Skeletal muscle satellite cell (primary cell): ENCODE measurements around the gene HENMT1.
"Not testable (repeated sequence)": the region's sequence is repeated elsewhere in the genome, so short reads cannot be mapped to it uniquely, and the experiment has no call there.

Experiments used
- H3K27me3 ChIP-seq: 2 replicates; pipeline ENCODE4 v1.7.0; 2013; ENCODE audit warnings: low read length; ENCODE audit not compliant: control insufficient read depth, insufficient read depth
- H3K36me3 ChIP-seq: 2 replicates; pipeline ENCODE4 v1.7.0; 2013; ENCODE audit warnings: mild to moderate bottlenecking, control low read depth, low read length; ENCODE audit not compliant: insufficient read depth
- H3K4me1 ChIP-seq: 2 replicates; pipeline ENCODE4 v1.7.0; 2013; ENCODE audit warnings: low read length; ENCODE audit not compliant: control insufficient read depth, insufficient read depth
- H3K4me2 ChIP-seq: 2 replicates; pipeline ENCODE4 v1.7.0; 2013; ENCODE audit warnings: mild to moderate bottlenecking, low read length
- H3K4me3 ChIP-seq: 2 replicates; pipeline ENCODE4 v1.7.0; 2013; ENCODE audit warnings: low read length
- H3K9ac ChIP-seq: 2 replicates; pipeline ENCODE4 v1.7.0; 2013; ENCODE audit warnings: mild to moderate bottlenecking, low read depth, low read length, moderate library complexity
- H3K9me3 ChIP-seq: replicated peaks from 2 replicates; pipeline ENCODE4 v1.7.0; 2013; ENCODE audit warnings: mild to moderate bottlenecking, control low read depth, low read length

Gene HENMT1

GRCh38 chr1:108668777-108669176, 7.9 kb upstream of the HENMT1 start:
- H3K4me2 ChIP-seq = no peak overlapping the region
- no peak overlapping the region for H3K9ac ChIP-seq
- no peak overlapping the region for H3K4me3 ChIP-seq
- H3K4me1 ChIP-seq = no peaks in the 10 kb centered on the region
- peaks cover 8% of the 10 kb centered on the region for H3K27me3 ChIP-seq
- no peaks in the 10 kb centered on the region for H3K36me3 ChIP-seq
- H3K9me3 ChIP-seq = no peaks in the 10 kb centered on the region

DNA sequence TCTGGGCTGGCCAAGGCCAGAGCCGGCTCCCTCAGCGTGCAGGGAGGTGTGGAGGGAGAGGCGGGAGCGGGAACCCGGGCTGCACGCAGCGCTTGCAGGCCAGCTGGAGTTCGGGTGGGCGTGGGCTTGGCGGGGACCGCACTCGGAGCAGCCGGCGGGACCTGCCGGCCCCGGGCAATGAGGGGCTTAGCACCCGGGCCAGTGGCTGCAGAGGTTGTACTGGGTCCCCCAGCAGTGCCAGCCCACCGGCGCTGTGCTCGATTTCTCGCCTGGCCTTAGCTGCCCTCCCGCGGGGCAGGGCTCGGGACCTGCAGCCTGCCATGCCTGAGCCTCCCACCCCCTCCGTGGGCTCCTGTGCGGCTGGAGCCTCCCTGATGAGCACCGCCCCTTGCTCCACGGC, 6.5 kb upstream of the HENMT1 start:
- H3K4me1 ChIP-seq, H3K9ac ChIP-seq, H3K4me2 ChIP-seq, H3K4me3 ChIP-seq, H3K9me3 ChIP-seq, H3K36me3 ChIP-seq, H3K27me3 ChIP-seq: not testable (repeated sequence)

DNA sequence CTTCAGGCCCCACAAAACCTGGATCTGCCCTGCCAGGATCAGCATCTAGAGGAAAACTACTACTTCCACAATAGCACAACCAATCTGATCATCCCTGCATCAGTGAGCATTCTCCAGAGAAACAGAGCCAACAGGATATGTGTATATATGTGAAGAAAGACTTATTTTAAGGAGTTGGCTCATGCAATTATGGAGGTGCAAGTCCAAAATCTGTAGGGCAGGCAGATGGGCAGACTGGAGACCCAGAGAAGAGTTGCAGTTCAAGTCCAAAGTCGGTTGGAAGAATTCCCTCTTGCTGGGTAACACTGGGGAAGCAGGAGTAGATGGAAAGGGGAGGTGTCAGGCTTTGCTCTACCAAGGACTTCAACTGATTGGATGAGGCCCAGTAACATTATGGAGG, 4.9 kb upstream of the HENMT1 start:
- H3K27me3 ChIP-seq = no peaks in the 10 kb centered on the region
- H3K4me1 ChIP-seq = peaks cover 9% of the 10 kb centered on the region
- H3K9me3 ChIP-seq = no peaks in the 10 kb centered on the region
- no peak overlapping the region for H3K9ac ChIP-seq
- H3K4me2 ChIP-seq = no peak overlapping the region
- H3K4me3 ChIP-seq = no peak overlapping the region
- no peaks in the 10 kb centered on the region for H3K36me3 ChIP-seq

DNA sequence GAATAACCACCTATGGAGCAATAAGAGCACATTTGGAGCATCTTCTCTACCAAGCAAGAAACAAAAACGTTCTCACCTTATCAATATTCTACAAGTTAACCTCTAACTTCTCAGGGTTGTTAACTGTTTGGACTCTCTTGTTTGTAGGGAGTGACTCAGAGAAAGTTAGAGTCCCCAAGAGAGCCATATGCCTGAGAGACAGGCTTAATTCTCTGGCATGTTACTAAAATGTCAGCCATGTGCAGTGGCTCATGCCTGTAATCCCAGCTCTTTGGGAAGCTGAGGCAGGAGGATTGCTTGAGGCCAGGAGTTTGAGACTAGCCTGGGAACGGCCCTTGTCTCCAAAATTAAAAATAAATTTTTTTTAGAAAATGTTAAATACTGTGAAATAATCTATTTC, 4.2 kb upstream of the HENMT1 start:
- Histone ChIP-seq H3K4me3 (no peak overlapping the region), H3K36me3 (no peaks in the 10 kb centered on the region), H3K9me3 (no peaks in the 10 kb centered on the region), H3K4me2 (no peak overlapping the region), H3K27me3 (no peaks in the 10 kb centered on the region), H3K4me1 (peaks cover 9% of the 10 kb centered on the region), H3K9ac (no peak overlapping the region)

DNA sequence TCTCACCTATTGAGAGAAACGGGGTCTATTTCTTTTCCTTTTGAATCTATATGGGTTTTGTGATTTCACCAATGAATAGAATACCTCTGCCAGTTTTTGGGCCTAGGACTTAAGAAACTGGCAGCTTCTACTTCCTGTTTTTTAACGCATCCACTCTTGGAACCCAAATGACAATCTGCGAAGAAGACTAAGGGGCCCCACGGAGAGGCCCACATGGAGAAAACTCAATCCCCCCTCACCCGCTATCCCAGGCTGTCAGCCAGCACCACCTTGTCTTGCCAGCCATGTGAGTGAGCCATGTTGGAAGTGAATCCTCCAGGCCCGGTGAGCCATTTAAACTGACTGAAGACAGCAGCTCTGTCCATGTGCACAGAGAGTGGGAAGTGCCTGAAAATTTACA, 3.6 kb upstream of the HENMT1 start:
- Histone ChIP-seq H3K27me3 (no peaks in the 10 kb centered on the region), H3K36me3 (no peaks in the 10 kb centered on the region), H3K9me3 (no peaks in the 10 kb centered on the region), H3K4me1 (peaks cover 9% of the 10 kb centered on the region), H3K9ac (no peak overlapping the region), H3K4me2 (no peak overlapping the region), H3K4me3 (no peak overlapping the region)

GRCh38 chr1:108663074-108663473, 2.2 kb upstream of the HENMT1 start:
- no peak overlapping the region for H3K4me2 ChIP-seq
- H3K9me3 ChIP-seq = no peaks in the 10 kb centered on the region
- H3K27me3 ChIP-seq = no peaks in the 10 kb centered on the region
- no peaks in the 10 kb centered on the region for H3K36me3 ChIP-seq
- no peak overlapping the region for H3K9ac ChIP-seq
- H3K4me1 ChIP-seq = peaks cover 9% of the 10 kb centered on the region
- H3K4me3 ChIP-seq = no peak overlapping the region

- Histone ChIP-seq H3K4me1 (peaks cover 9% of the 10 kb centered on the region), H3K27me3 (no peaks in the 10 kb centered on the region), H3K9ac (no peak overlapping the region), H3K9me3 (no peaks in the 10 kb centered on the region), H3K4me2 (no peak overlapping the region), H3K4me3 (no peak overlapping the region), H3K36me3 (no peaks in the 10 kb centered on the region)
These were observed 3.4 kb downstream of the HENMT1 start for GRCh38 chr1:108657356-108658080.

DNA sequence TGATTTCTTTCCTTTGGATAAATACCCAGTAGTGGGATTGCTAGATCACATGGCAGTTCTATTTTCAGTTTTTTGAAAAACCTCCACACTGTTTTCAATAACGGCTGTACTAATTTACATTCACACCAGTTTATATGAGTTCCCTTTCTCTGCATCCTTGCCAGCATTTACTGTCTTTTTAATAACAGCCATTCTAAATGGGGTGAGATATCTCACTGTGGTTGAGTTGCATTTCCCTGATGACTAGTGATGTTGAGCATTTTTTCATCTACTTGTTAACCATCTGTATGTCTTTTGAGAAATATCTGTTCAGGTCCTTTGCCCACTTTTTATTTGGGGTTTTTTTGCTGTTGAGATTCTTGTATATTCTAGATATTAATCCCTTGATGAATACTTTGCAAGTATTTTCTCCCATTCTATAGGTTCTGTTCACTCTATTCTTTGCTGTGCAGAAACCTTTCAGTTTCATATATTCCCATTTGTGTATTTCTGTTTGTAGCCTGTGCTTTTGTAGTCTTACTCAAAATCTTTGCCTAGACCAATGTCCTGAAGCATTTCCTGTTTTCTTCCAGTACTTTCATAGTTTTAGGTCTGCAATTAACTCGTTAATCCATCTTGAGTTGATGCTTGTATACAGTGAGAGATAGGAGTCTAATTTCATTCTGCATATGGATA, 7.3 kb downstream of the HENMT1 start:
- no peaks in the 10 kb centered on the region for H3K4me1 ChIP-seq
- H3K27me3 ChIP-seq = no peaks in the 10 kb centered on the region
- no peak overlapping the region for H3K9ac ChIP-seq
- no peak overlapping the region for H3K4me3 ChIP-seq
- no peaks in the 10 kb centered on the region for H3K9me3 ChIP-seq
- no peak overlapping the region for H3K4me2 ChIP-seq
- no peaks in the 10 kb centered on the region for H3K36me3 ChIP-seq

DNA sequence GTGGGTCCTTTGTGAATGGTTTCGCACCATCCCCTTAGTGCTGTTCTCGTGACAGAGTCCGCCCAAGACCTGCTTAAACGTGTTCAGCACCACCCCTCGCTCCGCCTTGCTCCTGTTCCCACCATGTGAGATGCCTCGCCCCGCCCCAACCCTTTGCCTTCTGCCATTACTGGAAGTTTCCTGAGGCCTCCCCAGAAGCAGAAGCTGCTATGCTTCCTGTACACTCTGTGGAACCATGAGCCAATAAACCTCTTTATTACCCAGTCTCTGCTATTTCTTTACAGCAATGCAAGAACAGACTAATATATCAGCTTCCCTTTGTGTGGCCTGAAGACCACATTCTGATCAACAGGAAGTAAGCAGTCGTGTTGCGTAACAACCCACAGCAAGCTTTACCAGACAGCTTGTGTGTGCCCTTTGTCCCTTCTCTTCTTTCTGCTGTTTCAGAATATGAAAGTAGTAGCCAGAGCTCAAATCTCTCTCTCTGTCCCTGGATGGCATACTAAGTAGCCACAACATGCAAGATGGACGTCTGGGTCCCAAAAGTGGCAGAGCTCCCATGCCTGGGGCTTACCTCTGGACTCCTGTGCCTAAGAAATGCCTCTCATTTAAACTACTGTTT, 14.1 kb downstream of the HENMT1 start:
- Histone ChIP-seq H3K27me3 (no peaks in the 10 kb centered on the region), H3K9ac (no peak overlapping the region), H3K9me3 (no peaks in the 10 kb centered on the region), H3K36me3 (no peaks in the 10 kb centered on the region), H3K4me2 (no peak overlapping the region), H3K4me3 (no peak overlapping the region), H3K4me1 (peaks cover 8% of the 10 kb centered on the region)

DNA sequence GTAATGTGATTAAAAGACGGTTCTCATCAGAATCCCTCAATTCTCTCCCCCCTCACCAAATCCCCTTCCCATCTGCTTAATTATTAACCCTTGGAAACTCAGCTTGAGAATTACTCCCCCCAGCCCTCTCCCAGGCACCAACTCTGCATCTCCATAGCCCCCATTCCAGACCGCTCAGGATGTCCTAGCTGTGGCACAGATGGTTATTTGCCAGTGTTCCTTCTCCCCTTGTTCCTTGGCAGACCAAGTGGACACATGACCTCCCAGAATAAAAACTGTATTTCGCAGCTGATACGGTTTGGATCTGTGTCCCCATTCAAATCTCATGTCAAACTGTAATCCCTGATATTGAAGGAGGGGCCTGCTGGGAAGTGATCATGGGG, 14.6 kb downstream of the HENMT1 start:
- H3K36me3 ChIP-seq = no peaks in the 10 kb centered on the region

GRCh38 chr1:108645564-108646184, 15.2 kb downstream of the HENMT1 start:
- Histone ChIP-seq H3K4me1 (peaks cover 8% of the 10 kb centered on the region), H3K9ac (no peak overlapping the region), H3K4me2 (no peak overlapping the region), H3K36me3 (no peaks in the 10 kb centered on the region), H3K27me3 (no peaks in the 10 kb centered on the region), H3K4me3 (no peak overlapping the region), H3K9me3 (no peaks in the 10 kb centered on the region)

More for the DNA sequence above, 14.6 kb downstream of the HENMT1 start:
- Histone ChIP-seq H3K4me1 (peaks cover 8% of the 10 kb centered on the region), H3K27me3 (no peaks in the 10 kb centered on the region), H3K9ac (no peak overlapping the region), H3K9me3 (no peaks in the 10 kb centered on the region), H3K4me2 (no peak overlapping the region), H3K4me3 (no peak overlapping the region)
